Measurements from ENCODE around the gene RPS3A. TPM values are rescaled to one million over a fixed set of nuclear protein-coding genes. Genes with fewer than 3 reads are reported as not detected.

The RPS3A gene
- total and polyA plus RNA-seq, 2 of the 13 experiments (the other 11 are each of a cell fraction or from before 2014, with no cell fraction given): 3,332 to 3,626 TPM

GRCh38 chr4:151094290-151094751, 5.1 kb upstream of the RPS3A start (continued):
- TF ChIP-seq HNF1A (IDR thresholded peaks at IDR 0.05; ENCODE audit: low read depth): no peak
- TF ChIP-seq HNF1A (CRISPR knock-in tag; IDR thresholded peaks at IDR 0.05; ENCODE audit: borderline replicate concordance): 0 out of 2 replicates have a peak, but pooled peaks have one; percentile 17
- TF ChIP-seq ATF2 (CRISPR knock-in tag; IDR thresholded peaks at IDR 0.05): peak; percentile 43; the same call in 1 of the 2 replicates
- peak; percentile 85 for TF ChIP-seq FOXP4 (CRISPR knock-in tag; IDR thresholded peaks at IDR 0.05)
- peak; percentile 98 for TF ChIP-seq RCOR2 (CRISPR knock-in tag; IDR thresholded peaks at IDR 0.05)
- peak; percentile 17; the same call in 1 of the 2 replicates for TF ChIP-seq TFDP1 (CRISPR knock-in tag; IDR thresholded peaks at IDR 0.05; ENCODE audit: borderline replicate concordance)
- peak; percentile 54; the same call in 1 of the 2 replicates for TF ChIP-seq ZNF441 (CRISPR knock-in tag; IDR thresholded peaks at IDR 0.05; ENCODE audit: borderline replicate concordance)
- TF ChIP-seq TBX3 (IDR thresholded peaks at IDR 0.05; ENCODE audit: borderline replicate concordance): peak; percentile 65; the same call in 1 of the 2 replicates
- TF ChIP-seq DMAP1 (CRISPR knock-in tag; IDR thresholded peaks at IDR 0.05): no peak
- TF ChIP-seq KDM1A (CRISPR knock-in tag; IDR thresholded peaks at IDR 0.05): peak; percentile 97
- peak; percentile 78; the same call in 1 of the 2 replicates for TF ChIP-seq RXRB (CRISPR knock-in tag; IDR thresholded peaks at IDR 0.05; ENCODE audit: borderline replicate concordance)
- TF ChIP-seq ZNF430 (CRISPR knock-in tag; IDR thresholded peaks at IDR 0.05): peak; percentile 79; the same call in 1 of the 2 replicates
- TF ChIP-seq MYNN (CRISPR knock-in tag; IDR thresholded peaks at IDR 0.05; ENCODE audit: low read depth): no peak
- 0 out of 2 replicates have a peak, but pooled peaks have one; percentile 26 for TF ChIP-seq ZNF678 (CRISPR knock-in tag; IDR thresholded peaks at IDR 0.05)
- no peak for TF ChIP-seq TOE1 (CRISPR knock-in tag; IDR thresholded peaks at IDR 0.05)
- 0 out of 2 replicates have a peak, but pooled peaks have one; percentile 45 for TF ChIP-seq ZNF12 (CRISPR knock-in tag; IDR thresholded peaks at IDR 0.05)
- TF ChIP-seq BCL3 (CRISPR knock-in tag; IDR thresholded peaks at IDR 0.05): no peak
- no peak for TF ChIP-seq ZNF550 (CRISPR knock-in tag; IDR thresholded peaks at IDR 0.05; ENCODE audit: borderline replicate concordance)
- peak; percentile 67 for TF ChIP-seq HMG20A (CRISPR knock-in tag; IDR thresholded peaks at IDR 0.05; ENCODE audit: borderline replicate concordance)
- peak; percentile 52; the same call in 1 of the 2 replicates for TF ChIP-seq PPARG (CRISPR knock-in tag; conservative IDR thresholded peaks at IDR 0.05)
- 0 out of 2 replicates have a peak, but pooled peaks have one; percentile 34 for TF ChIP-seq ZNF775 (CRISPR knock-in tag; IDR thresholded peaks at IDR 0.05; ENCODE audit: borderline replicate concordance)
